ENCODE data around the gene XPO5.
"Not testable (repeated sequence)": the region's sequence is repeated elsewhere in the genome, so short reads cannot be mapped to it uniquely, and the experiment has no call there.

XPO5 gene

GRCh38 chr6:43559328-43559727 is 16.5 kb downstream of the XPO5 start:
- DNase-seq (ENCODE audit: low read depth): no peak
- H3K4me3 ChIP-seq (ENCODE audit: low read length): no peak overlapping the region
- no peak for TF ChIP-seq CTCF (conservative IDR thresholded peaks at IDR 0.05; ENCODE audit: low read length)

- H3K4me3 ChIP-seq (ENCODE audit: low read length); DNase-seq (ENCODE audit: low read depth): not testable (repeated sequence)
Measured at GRCh38 chr6:43557620-43558019, 18.2 kb downstream of the XPO5 start.

GRCh38 chr6:43547222-43547621 is 28.6 kb downstream of the XPO5 start:
- no peak for TF ChIP-seq CTCF (conservative IDR thresholded peaks at IDR 0.05; ENCODE audit: low read length)
- H3K4me3 ChIP-seq (ENCODE audit: low read length): no peak overlapping the region

GRCh38 chr6:43544461-43544860 is 31.4 kb downstream of the XPO5 start:
- no peak for TF ChIP-seq CTCF (conservative IDR thresholded peaks at IDR 0.05; ENCODE audit: low read length)
- H3K4me3 ChIP-seq (ENCODE audit: low read length): no peak overlapping the region
- DNase-seq (ENCODE audit: low read depth): no peak

More at GRCh38 chr6:43547222-43547621, 28.6 kb downstream of the XPO5 start:
- no peak for DNase-seq (ENCODE audit: low read depth)

- no peak for TF ChIP-seq CTCF (conservative IDR thresholded peaks at IDR 0.05; ENCODE audit: low read length)
- no peak for DNase-seq (ENCODE audit: low read depth)
- H3K4me3 ChIP-seq (ENCODE audit: low read length): no peak overlapping the region
Measured at GRCh38 chr6:43541774-43542471, 33.9 kb downstream of the XPO5 start.

GRCh38 chr6:43540507-43540906 is 35.3 kb downstream of the XPO5 start:
- TF ChIP-seq CTCF (conservative IDR thresholded peaks at IDR 0.05; ENCODE audit: low read length): no peak
- no peak for DNase-seq (ENCODE audit: low read depth)
- H3K4me3 ChIP-seq (ENCODE audit: low read length): no peak overlapping the region

- H3K4me3 ChIP-seq (ENCODE audit: low read length); DNase-seq (ENCODE audit: low read depth): not testable (repeated sequence)
Measured at GRCh38 chr6:43539409-43539808, 36.4 kb downstream of the XPO5 start.

- not testable (repeated sequence) for DNase-seq (ENCODE audit: low read depth); H3K4me3 ChIP-seq (ENCODE audit: low read length)
Measured at GRCh38 chr6:43538986-43539385, 36.9 kb downstream of the XPO5 start.

GRCh38 chr6:43532201-43532600 is 43.6 kb downstream of the XPO5 start:
- peak; percentile 11 for DNase-seq (ENCODE audit: low read depth)
- TF ChIP-seq CTCF (conservative IDR thresholded peaks at IDR 0.05; ENCODE audit: low read length): no peak
- no peak overlapping the region for H3K4me3 ChIP-seq (ENCODE audit: low read length)

Measured in AG10803 (cell line).